GM13977 (cell line): ENCODE measurements around the gene DNAJC9.

ENCODE experiments used
- DNase-seq: peaks from one replicate; pipeline ENCODE4 v3.0.0; 2012; ENCODE audit warnings: low spot score
- in situ Hi-C: fragments of 300-500 bp; cut with MboI; formaldehyde crosslinking; loops from one replicate; pipeline ENCODE4 v1.12.0; 2022; ENCODE audit warnings: low sequenced_read_pairs, low pct_unique_long_range_greater_than_20kb, mixed read lengths, inconsistent platforms; ENCODE audit not compliant: unreplicated experiment
- TF ChIP-seq, protein P1 (sequence below): IDR thresholded peaks from 2 replicates; pipeline ENCODE4 v1.5.1; 2012; ENCODE audit warnings: mild to moderate bottlenecking, control low read depth; ENCODE audit not compliant: insufficient read depth; ENCODE audit errors: extremely low read depth, missing control alignments

DNAJC9 gene

DNA sequence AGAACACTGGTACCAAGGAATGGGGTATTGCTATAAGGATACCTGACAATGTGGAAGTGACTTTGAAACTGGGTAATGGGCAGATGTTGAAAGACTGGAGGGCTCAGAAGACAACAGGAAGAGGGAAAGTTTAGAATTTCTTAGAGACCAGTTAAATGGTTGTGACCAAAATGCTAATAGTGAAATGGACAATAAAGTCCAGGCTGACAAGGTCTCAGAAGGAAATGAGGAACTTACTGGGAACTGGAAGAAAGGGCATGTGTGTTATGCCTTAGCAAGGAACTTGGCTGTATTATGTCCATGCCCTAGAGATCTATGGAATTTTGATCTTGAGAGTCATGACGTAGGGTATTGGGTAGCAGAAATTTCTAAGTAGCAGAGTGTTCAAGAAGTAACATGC, 41.2 kb downstream of the DNAJC9 start:
- no peak for DNase-seq
- TF ChIP-seq, protein P1, sequence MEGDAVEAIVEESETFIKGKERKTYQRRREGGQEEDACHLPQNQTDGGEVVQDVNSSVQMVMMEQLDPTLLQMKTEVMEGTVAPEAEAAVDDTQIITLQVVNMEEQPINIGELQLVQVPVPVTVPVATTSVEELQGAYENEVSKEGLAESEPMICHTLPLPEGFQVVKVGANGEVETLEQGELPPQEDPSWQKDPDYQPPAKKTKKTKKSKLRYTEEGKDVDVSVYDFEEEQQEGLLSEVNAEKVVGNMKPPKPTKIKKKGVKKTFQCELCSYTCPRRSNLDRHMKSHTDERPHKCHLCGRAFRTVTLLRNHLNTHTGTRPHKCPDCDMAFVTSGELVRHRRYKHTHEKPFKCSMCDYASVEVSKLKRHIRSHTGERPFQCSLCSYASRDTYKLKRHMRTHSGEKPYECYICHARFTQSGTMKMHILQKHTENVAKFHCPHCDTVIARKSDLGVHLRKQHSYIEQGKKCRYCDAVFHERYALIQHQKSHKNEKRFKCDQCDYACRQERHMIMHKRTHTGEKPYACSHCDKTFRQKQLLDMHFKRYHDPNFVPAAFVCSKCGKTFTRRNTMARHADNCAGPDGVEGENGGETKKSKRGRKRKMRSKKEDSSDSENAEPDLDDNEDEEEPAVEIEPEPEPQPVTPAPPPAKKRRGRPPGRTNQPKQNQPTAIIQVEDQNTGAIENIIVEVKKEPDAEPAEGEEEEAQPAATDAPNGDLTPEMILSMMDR = no peak
- in situ Hi-C loops = no loop called here

DNA sequence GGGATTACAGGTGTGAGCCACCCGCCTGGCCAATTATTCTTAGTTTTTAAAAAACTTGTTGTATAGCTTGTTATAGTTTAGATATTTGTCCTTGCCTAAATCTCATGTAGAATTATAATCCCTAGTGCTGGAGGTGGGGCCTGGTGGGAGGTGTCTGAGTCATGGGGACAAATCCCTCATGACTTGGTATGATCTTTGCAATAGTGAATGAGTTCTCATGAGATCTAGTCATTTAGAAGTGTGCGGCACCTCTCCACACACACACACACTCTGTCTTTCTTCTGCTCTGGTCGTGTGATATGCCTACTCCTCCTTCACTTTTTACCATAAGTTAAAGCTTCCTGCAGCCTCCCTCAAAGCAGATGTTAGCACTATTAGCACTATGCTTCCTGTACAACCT, 42.0 kb downstream of the DNAJC9 start:
- in situ Hi-C loops = no loop called here
- DNase-seq = no peak
- TF ChIP-seq, protein P1 = no peak
